HG02870 (cell line): ENCODE data around the gene GOLGA8M.
"Not testable (repeated sequence)": the region's sequence is repeated elsewhere in the genome, so short reads cannot be mapped to it uniquely, and the experiment has no call there.

Experiments used
- ATAC-seq: cut with Tn5 transposase; IDR thresholded peaks from one replicate; pipeline ENCODE4 v1.9.1; 2021; ENCODE audit warnings: mild to moderate bottlenecking, moderate library complexity; ENCODE audit not compliant: unreplicated experiment

GOLGA8M gene, protein sequence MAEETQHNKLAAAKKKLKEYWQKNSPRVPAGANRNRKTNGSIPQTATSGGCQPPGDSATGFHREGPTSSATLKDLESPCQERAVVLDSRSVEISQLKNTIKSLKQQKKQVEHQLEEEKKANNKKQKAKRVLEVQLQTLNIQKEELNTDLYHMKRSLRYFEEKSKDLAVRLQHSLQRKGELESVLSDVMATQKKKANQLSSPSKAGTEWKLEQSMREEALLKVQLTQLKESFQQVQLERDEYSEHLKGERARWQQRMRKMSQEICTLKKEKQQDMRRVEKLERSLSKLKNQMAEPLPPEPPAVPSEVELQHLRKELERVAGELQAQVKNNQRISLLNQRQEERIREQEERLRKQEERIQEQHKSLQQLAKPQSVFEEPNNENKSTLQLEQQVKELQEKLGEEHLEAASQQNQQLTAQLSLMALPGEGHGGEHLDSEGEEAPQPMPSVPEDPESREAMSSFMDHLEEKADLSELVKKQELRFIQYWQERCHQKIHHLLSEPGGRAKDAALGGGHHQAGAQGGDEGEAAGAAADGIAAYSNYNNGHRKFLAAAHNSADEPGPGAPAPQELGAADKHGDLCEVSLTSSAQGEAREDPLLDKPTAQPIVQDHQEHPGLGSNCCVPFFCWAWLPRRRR

DNA sequence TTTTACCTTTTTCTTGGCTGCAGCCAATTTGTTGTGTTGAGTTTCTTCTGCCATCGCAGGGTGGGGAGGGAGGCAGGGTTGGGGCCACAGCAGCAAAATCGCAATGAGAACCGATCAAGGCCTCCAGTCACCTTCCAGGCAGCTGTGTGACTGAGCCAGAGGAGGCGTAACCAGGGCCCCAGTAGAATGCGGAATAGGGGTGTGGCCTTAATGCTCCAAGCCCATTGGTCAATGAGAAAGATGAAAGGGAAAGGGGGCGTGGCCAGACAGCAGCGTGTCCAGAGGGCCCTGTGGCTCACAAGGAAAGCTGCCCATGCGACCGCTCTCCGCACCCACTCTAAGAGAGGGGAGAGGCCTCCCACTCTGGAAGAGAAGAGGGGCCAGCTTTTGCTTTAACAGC lies at the start of gene GOLGA8M:
Gene GOLGA8M (minus strand): TSS at position 152 of the 400 bp plus-strand sequence. CDS start 98 bp downstream, at position 54.
- ATAC-seq: not testable (repeated sequence)

- not testable (repeated sequence) for ATAC-seq
These were observed 30.7 kb upstream of the GOLGA8M start for GRCh38 chr15:28742890-28743289.

DNA sequence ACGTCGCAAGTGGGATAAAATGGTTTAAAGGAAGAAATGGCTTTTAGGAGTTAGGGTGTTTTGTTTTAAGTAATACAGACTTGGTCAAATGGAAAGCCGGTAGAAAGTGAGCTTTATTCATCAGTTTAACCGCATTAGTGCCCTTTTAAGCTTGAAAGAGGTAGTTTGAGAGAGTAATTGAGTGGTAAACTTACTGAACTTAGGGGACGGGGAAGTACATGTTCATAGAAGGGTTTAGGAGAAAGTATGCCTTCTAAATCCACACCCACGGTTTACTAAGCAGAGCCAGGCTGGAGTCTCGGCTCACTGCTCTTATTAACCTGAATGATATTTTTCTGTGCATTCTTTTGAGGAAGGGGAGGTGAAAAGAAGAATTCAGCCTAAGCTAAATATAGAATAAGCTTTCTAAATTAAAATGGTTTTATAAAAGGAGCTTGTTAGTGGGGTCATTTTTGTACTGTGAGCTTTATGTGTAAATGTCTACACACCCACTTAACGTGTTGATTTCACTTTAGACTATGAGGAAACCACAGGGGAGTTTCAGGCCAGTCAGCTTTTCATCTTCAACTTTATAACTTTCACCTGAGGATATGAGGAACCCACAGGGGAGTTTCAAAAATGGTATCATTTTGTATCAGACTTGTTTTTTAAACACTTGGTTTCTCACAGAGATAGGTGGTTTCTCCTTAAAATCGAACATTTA lies 26.5 kb upstream of the GOLGA8M start:
- peak; percentile 70 for ATAC-seq

GRCh38 chr15:28738200-28738561 lies 26.0 kb upstream of the GOLGA8M start:
- ATAC-seq: not testable (repeated sequence)

GRCh38 chr15:28737521-28738199 lies 25.4 kb upstream of the GOLGA8M start:
- not testable (repeated sequence) for ATAC-seq

GRCh38 chr15:28728061-28728460 lies 15.8 kb upstream of the GOLGA8M start:
- not testable (repeated sequence) for ATAC-seq

- ATAC-seq: not testable (repeated sequence)
These were observed 14.8 kb upstream of the GOLGA8M start for GRCh38 chr15:28727026-28727425.

GRCh38 chr15:28726102-28726501 lies 13.9 kb upstream of the GOLGA8M start:
- no peak for ATAC-seq

DNA sequence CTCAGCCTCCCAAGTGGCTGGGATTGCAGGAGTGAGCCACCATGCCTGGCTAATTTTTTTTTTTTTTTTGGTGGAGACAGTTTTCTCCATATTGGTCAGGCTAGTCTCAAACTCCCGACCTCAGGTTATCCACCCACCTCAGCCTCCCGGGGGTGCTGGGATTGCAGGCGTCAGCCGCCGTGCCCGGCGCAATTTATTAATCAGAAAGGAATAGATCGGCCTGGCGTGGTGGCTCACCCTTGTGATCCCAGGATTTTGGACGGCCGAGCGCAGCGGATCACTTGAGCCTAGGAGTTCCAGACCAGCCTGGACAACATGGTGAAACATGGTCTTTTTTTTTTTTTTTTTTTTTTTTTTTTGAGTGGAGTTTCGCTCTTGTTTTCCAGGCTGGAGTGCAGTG lies 13.3 kb upstream of the GOLGA8M start:
- no peak for ATAC-seq

GRCh38 chr15:28723986-28724385 lies 11.8 kb upstream of the GOLGA8M start:
- ATAC-seq: not testable (repeated sequence)

DNA sequence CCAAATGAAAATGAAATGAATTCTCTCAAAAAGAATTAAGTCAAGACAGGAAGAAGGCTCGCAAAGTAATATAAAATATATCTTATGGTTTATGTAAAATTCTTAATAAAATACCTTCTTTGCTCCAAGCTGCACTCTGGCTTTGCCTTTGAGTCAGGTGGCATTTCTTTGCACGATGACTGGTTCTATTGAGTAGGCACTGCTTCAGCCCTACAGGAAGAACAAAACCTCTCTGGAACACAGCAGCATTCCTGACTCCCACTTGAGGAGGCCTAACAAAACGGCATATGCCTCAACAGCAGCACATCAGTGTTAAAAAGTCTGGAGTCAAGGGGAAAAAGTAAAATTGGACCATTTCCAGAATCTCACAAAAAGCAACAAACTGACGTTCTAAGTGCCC lies 7.4 kb upstream of the GOLGA8M start:
- not testable (repeated sequence) for ATAC-seq

- ATAC-seq: not testable (repeated sequence)
These were observed 6.4 kb upstream of the GOLGA8M start for GRCh38 chr15:28718576-28718975.

DNA sequence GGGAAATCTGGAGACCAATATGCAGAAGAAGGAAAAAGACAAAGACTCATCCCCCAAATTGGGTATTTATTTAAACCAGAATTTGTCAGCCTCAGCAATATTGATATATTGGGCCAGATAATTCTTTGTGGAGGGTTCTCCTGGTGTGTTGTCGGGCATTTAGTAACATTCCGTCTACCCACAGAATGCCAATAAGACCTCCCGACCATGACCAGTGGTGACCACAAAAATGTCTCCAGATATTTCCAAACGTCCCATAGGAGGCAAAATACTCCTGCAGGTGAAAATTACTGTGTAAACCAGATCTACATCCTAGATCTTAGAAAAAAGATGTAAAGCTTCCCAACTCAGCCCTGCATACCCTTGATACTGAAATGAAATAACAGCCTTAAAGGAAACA lies 2.0 kb upstream of the GOLGA8M start:
- not testable (repeated sequence) for ATAC-seq

DNA sequence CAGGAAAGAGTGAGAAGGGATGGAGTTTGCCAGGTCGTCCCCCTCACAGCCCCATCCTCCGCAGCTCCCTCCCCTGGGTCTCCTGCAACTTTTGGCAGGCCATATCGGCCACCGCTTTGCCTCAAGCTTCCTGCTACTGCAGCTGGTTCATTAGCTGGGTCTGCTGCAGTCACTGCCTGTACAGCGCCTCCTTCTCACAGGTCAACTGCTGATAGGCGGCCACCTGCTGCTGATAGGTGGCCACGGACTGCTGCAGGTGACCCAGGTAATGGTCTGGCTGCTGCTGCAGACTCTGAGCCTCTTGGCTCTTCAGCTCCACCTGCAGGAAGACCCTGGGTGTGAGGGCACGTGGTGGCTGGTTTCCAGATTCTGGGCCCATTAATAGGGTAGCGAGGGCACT lies 8.3 kb downstream of the GOLGA8M start:
- ATAC-seq: not testable (repeated sequence)

DNA sequence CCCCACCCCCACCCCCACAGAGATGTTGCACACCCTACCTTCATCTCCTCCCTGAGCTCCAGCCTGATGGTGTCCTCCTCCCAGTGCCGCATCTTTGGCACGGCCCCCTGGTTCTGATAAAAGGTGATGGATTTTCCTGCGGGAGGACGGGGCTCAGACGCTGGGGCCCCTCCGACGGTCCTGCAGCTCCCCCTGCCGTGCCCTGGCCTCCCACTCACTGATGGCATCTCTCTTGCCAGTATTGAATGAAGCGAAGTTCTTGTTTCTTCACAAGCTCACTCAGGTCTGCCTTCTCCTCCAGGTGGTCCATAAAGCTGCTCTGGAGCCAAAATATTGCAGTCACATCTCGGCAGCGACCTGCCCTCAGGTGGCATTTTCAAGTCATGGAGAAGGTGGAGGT lies 9.8 kb downstream of the GOLGA8M start:
- ATAC-seq: not testable (repeated sequence)

DNA sequence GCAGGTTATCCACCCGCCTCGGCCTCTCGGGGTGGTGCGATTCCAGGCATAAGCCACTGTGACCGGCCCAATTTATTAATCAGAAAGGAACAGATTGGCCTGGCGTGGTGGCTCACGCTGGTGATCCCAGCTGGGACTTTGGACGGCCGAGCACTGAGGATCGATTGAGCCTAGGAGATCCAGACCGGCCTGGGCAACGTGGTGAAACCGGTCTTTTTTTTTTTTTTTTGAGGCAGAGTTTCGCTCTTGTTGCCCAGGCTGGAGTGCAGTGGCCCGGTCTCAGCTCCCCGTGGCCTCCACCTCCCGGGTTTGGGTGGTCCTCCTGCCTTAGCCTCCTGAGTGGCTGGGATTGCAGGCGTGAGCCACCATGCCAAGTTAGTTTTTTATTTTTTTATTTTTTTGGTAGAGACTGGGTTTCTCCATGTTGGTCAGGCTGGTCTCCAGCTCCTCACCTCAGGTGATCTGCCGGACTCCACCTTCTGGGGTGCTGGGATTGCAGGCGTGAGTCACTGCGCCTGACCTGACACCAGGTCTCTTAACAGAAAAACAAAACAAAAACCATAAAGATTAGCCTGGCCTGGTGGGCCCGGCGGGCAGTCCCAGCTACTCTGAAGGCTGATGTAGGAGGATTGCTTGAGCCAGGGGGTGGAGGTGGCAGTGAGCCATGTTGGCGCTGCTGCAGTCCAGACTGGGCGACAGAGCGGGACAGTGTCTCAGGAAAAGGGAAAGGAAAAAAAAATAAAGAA lies 18.0 kb downstream of the GOLGA8M start:
- not testable (repeated sequence) for ATAC-seq

DNA sequence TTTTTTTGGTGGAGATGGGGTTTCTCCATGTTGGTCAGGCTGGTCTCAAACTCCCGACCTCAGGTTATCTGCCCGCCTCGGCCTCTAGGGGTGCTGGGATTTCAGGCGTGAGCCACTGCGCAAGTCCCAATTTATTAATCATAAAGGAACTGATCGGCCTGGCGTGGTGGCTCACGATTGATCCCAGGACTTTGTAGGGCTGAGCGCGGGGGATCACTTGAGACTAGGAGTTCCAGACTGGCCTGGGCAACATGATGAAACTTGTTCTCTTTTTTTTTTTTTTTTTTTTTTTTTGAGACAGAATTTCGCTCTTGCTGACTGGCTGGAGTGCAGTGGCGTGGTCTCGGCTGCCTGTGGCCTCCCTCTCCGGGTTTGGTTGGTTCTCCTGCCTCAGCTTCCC lies 19.2 kb downstream of the GOLGA8M start:
- not testable (repeated sequence) for ATAC-seq

DNA sequence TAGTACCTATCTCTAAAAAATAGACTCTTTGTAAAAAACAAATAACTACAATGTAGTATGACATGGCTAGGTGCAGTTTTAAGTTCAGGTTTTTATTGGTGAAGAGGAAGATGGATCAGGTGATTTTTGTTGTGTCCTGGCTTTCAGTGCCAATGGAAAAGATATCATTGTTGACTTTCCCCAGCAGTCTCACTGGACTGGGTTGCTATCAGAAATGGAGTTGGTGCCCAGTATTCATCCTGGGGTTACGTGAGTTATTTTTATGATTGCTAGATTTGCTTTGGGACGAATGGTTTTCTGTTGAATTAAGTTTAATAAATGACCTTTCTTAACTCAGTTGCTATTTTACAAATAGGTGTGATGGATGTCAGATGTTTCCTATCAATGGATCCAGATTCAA lies 38.7 kb downstream of the GOLGA8M start:
- ATAC-seq: not testable (repeated sequence)

- ATAC-seq: not testable (repeated sequence)
These were observed 40.1 kb downstream of the GOLGA8M start for GRCh38 chr15:28672122-28672521.

- not testable (repeated sequence) for ATAC-seq
These were observed 45.8 kb downstream of the GOLGA8M start for GRCh38 chr15:28666402-28666801.
